ENCODE measurements around the gene GALR1.

GRCh38 chr18:77305676-77306075, 56.0 kb downstream of the GALR1 start:
- TF ChIP-seq BHLHE40 (IDR thresholded peaks at IDR 0.05; ENCODE audit: borderline replicate concordance) (no peak), FOXK2 (IDR thresholded peaks at IDR 0.05) (no peak), FOXM1 (IDR thresholded peaks at IDR 0.05; ENCODE audit: borderline replicate concordance) (no peak), SP1 (IDR thresholded peaks at IDR 0.05) (no peak), ARNT (IDR thresholded peaks at IDR 0.05) (no peak), SUZ12 (IDR thresholded peaks at IDR 0.05) (no peak), LEF1 (IDR thresholded peaks at IDR 0.05; ENCODE audit: borderline replicate concordance) (no peak)

Data from HEK293T (cell line).